K562 (cell line): ENCODE results near the gene SFI1. TPM values are rescaled to one million over a fixed set of nuclear protein-coding genes. Genes with fewer than 3 reads are reported as not detected.

ENCODE experiments used
- ARID1B ChIP-seq: fragments of 450-650 bp; IDR thresholded peaks from 2 replicates; pipeline ENCODE4 v1.6.1; 2016; ENCODE audit warnings: antibody characterized with exemption, mild to moderate bottlenecking, inconsistent platforms
- CXXC5 ChIP-seq: fragments of 250-450 bp; sonication (Bioruptor Pico); IDR thresholded peaks from 2 replicates; pipeline ENCODE4 v1.8.0; 2022; ENCODE audit warnings: inconsistent platforms, mild to moderate bottlenecking, moderate library complexity
- PURB ChIP-seq: sonication (generic); formaldehyde crosslinking; IDR thresholded peaks from 2 replicates; pipeline ENCODE4 v1.9.0; 2021; ENCODE audit warnings: low read depth, mild to moderate bottlenecking, missing genetic modification reagents
- SAP30 ChIP-seq: fragments of 200-600 bp; sonication (generic); IDR thresholded peaks from 2 replicates; pipeline ENCODE4 v1.6.1; 2012; ENCODE audit warnings: borderline replicate concordance, low read depth, mild to moderate bottlenecking, moderate library complexity, low read length, control low read depth, inconsistent platforms; ENCODE audit not compliant: insufficient read depth, poor library complexity, severe bottlenecking
- SNIP1 ChIP-seq: fragments of 450-650 bp; IDR thresholded peaks from 2 replicates; pipeline ENCODE4 v1.7.1; 2017; ENCODE audit warnings: low read depth, mild to moderate bottlenecking
- SRSF7 ChIP-seq: fragments of 200-400 bp; formaldehyde crosslinking; optimal IDR thresholded peaks from 2 replicates; pipeline ENCODE3; 2017; ENCODE audit warnings: mild to moderate bottlenecking, low read depth, low read length
- TOE1 ChIP-seq, 2 experiments: fragments of 450-650 bp in 1 of 2; sonication (generic) in 1 of 2; formaldehyde crosslinking in 1 of 2; IDR thresholded peaks; 2 replicates each; pipeline versions ENCODE4 v1.7.1 to v1.8.0; 2016 to 2022; ENCODE audit warnings: borderline replicate concordance in 2 of 2, mild to moderate bottlenecking in 2 of 2, antibody characterized with exemption in 1 of 2, inconsistent platforms in 1 of 2, low read depth in 1 of 2, missing genetic modification reagents in 1 of 2, moderate library complexity in 1 of 2
- XRCC5 ChIP-seq: fragments of 200-400 bp; formaldehyde crosslinking; IDR thresholded peaks from 2 replicates; pipeline ENCODE4 v1.6.1; 2017; ENCODE audit warnings: low read depth, mild to moderate bottlenecking, low read length
- ZFP1 ChIP-seq: fragments of 450-650 bp; formaldehyde crosslinking; IDR thresholded peaks from 2 replicates; pipeline ENCODE4 v1.4.0; 2020; ENCODE audit warnings: mild to moderate bottlenecking, mixed read lengths
- ZNF239 ChIP-seq: fragments of 250-450 bp; sonication (Bioruptor Pico); IDR thresholded peaks from 2 replicates; pipeline ENCODE4 v1.4.0; 2020; ENCODE audit warnings: mild to moderate bottlenecking
- ZNF766 ChIP-seq: fragments of 200-800 bp; sonication (Bioruptor generic); conservative IDR thresholded peaks from 2 replicates; pipeline ENCODE4 v1.6.1; 2016; ENCODE audit warnings: missing genetic modification characterization, missing compliant biosample characterization
- ZSCAN32 ChIP-seq: fragments of 450-650 bp; formaldehyde crosslinking; IDR thresholded peaks from 2 replicates; pipeline ENCODE4 v1.4.0; 2020; ENCODE audit warnings: mild to moderate bottlenecking, moderate library complexity
- polyA plus RNA-seq, 8 experiments: library from polyadenylated mRNA; depleted of rRNA in 4 of 8; stranded (reverse) in 5 of 8; unstranded in 3 of 8; fragments of >200 nt; fragmentation: Nextera tagmentation in 2 of 8; fragmentation: Illumina TruSeq in 1 of 8; extraction: Ambion mirVana in 2 of 8; extraction: Trizol in 1 of 8; gene quantifications; 2 replicates each; pipeline versions ENCODE4 v1.2.1 to v1.2.3, GENCODE V29; 2011 to 2014; ENCODE audit warnings: inconsistent platforms in 1 of 8, missing spikeins in 1 of 8
- total RNA-seq, 7 experiments: library from RNA; depleted of rRNA in 6 of 7; stranded (reverse); fragments of >200 nt in 6 of 7; fragmentation: Illumina TruSeq in 2 of 7; extraction: Trizol in 2 of 7; gene quantifications; 2 replicates each; pipeline versions ENCODE4 v1.2.1 to v1.2.3, GENCODE V29; 2011 to 2021; ENCODE audit warnings: low replicate concordance in 1 of 7
- TF ChIP-seq, protein P1 (sequence below): sonication (generic); formaldehyde crosslinking; IDR thresholded peaks from 2 replicates; pipeline ENCODE4 v1.5.0; 2020; ENCODE audit warnings: missing genetic modification reagents
- TF ChIP-seq, protein P2 (sequence below): fragments of 250-450 bp; sonication (Bioruptor Pico); IDR thresholded peaks from 2 replicates; pipeline ENCODE4 v1.5.0; 2021
- TF ChIP-seq, protein P3 (sequence below): fragments of 150-350 bp; conservative IDR thresholded peaks from 2 replicates; pipeline ENCODE4 v1.6.1; 2014; ENCODE audit warnings: low read length
- TF ChIP-seq, protein P4 (sequence below): fragments of 450-650 bp; formaldehyde crosslinking; IDR thresholded peaks from 2 replicates; pipeline ENCODE4 v1.4.0; 2022; ENCODE audit warnings: mild to moderate bottlenecking, moderate library complexity

SFI1 gene
- total and polyA plus RNA-seq, 9 of the 15 experiments (the other 6 are each of a cell fraction or from before 2014, with no cell fraction given), result 3.0 to 25.6 (median 14.1) TPM

DNA sequence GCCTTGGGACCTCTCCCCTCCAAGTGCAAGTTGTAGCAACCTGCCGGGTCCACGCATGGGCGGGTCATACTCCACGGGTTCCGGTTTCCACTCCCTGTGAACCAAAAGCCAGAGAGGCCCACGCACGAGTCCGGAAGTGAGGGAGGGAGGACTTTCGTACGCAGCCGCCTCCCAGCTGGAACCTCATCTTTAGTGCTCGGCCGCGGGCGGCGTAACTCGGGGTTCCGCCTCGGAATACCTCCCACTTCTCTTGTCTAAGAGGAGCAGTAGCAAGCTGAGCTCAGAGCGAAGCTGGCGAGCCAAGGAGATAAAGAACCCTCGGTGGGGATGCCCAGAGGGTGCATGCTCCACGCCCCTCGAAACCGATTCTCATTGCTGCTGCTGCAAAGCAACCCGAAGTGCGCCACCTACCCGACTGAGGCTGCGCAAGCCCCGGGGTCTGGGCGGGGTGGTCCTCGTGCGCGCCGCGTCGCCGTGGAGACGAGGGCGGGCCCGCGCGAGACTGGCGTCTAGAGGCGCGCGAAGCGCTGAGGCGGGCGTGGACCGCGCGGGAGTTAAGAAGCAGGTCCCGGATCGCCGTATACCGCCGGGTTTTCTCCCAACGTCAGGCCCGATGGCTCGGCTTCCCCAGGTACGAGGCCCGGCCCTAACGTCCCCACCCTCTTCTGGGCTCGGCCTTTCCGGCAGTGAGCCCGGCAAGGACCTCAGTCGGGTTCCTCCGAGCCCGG, at the start of gene SFI1 (continued):
- TF ChIP-seq, protein P1, sequence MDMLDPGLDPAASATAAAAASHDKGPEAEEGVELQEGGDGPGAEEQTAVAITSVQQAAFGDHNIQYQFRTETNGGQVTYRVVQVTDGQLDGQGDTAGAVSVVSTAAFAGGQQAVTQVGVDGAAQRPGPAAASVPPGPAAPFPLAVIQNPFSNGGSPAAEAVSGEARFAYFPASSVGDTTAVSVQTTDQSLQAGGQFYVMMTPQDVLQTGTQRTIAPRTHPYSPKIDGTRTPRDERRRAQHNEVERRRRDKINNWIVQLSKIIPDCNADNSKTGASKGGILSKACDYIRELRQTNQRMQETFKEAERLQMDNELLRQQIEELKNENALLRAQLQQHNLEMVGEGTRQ (CRISPR knock-in tag), result peak; percentile 10; the same call in 1 of the 2 replicates
- TF ChIP-seq ARID1B (peak; percentile 32; the same call in 1 of the 2 replicates), XRCC5 (no peak), SNIP1 (no peak), SAP30 (peak; percentile 65), ZNF239 (no peak), ZNF766 (CRISPR knock-in tag) (no peak), ZSCAN32 (no peak), TOE1 (IDR thresholded peaks at IDR 0.05; ENCODE audit: borderline replicate concordance) (no peak), TOE1 (CRISPR knock-in tag; IDR thresholded peaks at IDR 0.05; ENCODE audit: borderline replicate concordance, low read depth) (no peak), CXXC5 (CRISPR knock-in tag) (peak; percentile 78), SRSF7 (no peak), ZFP1 (CRISPR knock-in tag) (no peak), PURB (CRISPR knock-in tag) (no peak)
- TF ChIP-seq, protein P2, sequence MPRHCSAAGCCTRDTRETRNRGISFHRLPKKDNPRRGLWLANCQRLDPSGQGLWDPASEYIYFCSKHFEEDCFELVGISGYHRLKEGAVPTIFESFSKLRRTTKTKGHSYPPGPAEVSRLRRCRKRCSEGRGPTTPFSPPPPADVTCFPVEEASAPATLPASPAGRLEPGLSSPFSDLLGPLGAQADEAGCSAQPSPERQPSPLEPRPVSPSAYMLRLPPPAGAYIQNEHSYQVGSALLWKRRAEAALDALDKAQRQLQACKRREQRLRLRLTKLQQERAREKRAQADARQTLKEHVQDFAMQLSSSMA, result no peak
- TF ChIP-seq, protein P3, sequence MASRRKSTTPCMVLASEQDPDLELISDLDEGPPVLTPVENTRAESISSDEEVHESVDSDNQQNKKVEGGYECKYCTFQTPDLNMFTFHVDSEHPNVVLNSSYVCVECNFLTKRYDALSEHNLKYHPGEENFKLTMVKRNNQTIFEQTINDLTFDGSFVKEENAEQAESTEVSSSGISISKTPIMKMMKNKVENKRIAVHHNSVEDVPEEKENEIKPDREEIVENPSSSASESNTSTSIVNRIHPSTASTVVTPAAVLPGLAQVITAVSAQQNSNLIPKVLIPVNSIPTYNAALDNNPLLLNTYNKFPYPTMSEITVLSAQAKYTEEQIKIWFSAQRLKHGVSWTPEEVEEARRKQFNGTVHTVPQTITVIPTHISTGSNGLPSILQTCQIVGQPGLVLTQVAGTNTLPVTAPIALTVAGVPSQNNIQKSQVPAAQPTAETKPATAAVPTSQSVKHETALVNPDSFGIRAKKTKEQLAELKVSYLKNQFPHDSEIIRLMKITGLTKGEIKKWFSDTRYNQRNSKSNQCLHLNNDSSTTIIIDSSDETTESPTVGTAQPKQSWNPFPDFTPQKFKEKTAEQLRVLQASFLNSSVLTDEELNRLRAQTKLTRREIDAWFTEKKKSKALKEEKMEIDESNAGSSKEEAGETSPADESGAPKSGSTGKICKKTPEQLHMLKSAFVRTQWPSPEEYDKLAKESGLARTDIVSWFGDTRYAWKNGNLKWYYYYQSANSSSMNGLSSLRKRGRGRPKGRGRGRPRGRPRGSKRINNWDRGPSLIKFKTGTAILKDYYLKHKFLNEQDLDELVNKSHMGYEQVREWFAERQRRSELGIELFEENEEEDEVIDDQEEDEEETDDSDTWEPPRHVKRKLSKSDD, result no peak
- TF ChIP-seq, protein P4, sequence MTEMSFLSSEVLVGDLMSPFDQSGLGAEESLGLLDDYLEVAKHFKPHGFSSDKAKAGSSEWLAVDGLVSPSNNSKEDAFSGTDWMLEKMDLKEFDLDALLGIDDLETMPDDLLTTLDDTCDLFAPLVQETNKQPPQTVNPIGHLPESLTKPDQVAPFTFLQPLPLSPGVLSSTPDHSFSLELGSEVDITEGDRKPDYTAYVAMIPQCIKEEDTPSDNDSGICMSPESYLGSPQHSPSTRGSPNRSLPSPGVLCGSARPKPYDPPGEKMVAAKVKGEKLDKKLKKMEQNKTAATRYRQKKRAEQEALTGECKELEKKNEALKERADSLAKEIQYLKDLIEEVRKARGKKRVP (CRISPR knock-in tag), result no peak
